A172 (cell line): Measurements from ENCODE around the gene ZNF10. TPM values are rescaled to one million over a fixed set of nuclear protein-coding genes. Genes with fewer than 3 reads are reported as not detected.

ENCODE experiments used
- DNase-seq: peaks from one replicate; pipeline ENCODE4 v3.0.0-alpha.2; 2015; ENCODE audit warnings: low spot score
- total RNA-seq: library from RNA; depleted of rRNA; stranded (reverse); fragments of >200 nt; shearing (Covaris generic); gene quantifications from 2 replicates; pipeline ENCODE4 v1.2.3, GENCODE V29; 2014; rRNA removed

The ZNF10 gene
- 4.6 and 6.3 TPM in 2 replicates for total RNA-seq

GRCh38 chr12:133130038-133130807 is at the start of gene ZNF10, which contains the start of gene ZNF891:
Gene ZNF10, plus strand, starts transcription at chr12:133130627. Its CDS starts 13,866 bp downstream, at chr12:133144493.
Gene ZNF891, minus strand, starts transcription at chr12:133130274. Its CDS starts 8,356 bp downstream, at chr12:133121918.
- DNase-seq, result peak; percentile 80

DNA sequence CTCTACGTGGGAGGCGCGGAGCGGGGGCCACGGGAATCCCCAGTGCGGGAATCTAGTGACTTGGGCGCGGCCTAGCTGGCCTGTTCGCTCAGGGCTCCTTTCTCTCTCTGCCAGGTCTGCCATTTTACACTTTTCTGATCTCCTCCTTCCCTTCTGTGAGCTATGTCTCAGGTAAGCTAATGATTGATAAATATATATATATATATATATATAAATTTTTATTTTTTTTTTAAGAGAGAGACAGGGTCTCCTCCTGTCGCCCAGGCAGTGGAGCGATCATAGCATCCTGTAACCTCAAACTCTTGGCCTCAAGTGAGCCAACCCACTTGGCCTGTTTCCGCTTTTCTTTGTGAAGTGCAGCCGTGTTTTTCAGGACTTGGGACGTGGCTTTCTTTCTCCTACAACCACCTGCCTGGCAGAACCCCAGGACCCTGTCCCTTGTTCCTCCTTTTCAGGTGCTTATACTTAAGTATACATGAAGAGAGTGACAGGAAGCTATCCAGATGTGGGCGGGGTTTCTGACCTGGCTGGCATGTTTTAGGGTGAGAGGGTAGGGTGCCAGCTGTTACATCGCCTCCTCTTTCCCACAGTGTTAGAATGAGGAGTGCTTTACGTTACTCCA is 49.2 kb upstream of the ZNF10 start:
- DNase-seq, result no peak

GRCh38 chr12:133083345-133083744 is 47.1 kb upstream of the ZNF10 start:
- DNase-seq, result no peak

GRCh38 chr12:133105620-133106019 is 24.8 kb upstream of the ZNF10 start:
- DNase-seq, result no peak

- no peak for DNase-seq
Observed at GRCh38 chr12:133106253-133106652, 24.2 kb upstream of the ZNF10 start.

GRCh38 chr12:133107121-133107520 is 23.3 kb upstream of the ZNF10 start:
- DNase-seq, result no peak

DNA sequence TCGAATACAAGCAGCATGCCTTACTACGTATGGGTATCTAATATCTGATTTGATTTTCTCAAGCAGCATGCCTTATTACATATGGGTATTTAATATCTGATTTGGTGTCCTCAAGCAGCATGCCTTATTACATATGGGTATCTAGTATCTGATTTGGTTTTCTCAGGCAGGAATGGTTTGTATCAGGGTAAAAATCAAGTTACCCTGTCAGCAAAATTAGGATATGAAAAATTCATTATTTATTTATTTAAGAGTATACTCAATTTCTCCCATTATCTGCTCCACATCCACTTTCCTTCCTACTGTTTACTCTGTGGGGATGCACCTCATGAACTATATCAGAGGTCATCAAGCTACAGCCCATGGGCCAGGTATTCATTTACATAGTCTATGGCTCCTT is 22.3 kb upstream of the ZNF10 start:
- DNase-seq, result no peak

- DNase-seq, result no peak
Observed at GRCh38 chr12:133120385-133121191, 9.8 kb upstream of the ZNF10 start.

DNA sequence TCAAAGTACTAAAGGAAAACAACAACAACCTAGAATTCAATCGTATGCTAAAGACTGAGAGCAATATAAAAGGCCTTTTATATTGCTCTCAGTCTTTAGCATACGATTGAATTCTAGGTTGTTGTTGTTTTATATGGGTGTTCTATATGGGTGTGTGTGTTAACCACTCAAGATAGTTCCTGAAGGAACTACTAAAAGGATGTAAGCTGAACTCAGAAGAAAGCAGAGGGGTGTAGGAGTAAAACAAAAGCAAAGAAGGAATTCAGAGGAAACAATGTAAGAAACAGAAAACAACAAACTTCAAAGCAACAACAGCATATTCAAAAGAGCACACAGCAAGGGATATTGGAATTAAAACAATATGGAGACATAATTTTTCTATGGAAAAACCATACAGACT is 5.8 kb upstream of the ZNF10 start:
- DNase-seq, result no peak

DNA sequence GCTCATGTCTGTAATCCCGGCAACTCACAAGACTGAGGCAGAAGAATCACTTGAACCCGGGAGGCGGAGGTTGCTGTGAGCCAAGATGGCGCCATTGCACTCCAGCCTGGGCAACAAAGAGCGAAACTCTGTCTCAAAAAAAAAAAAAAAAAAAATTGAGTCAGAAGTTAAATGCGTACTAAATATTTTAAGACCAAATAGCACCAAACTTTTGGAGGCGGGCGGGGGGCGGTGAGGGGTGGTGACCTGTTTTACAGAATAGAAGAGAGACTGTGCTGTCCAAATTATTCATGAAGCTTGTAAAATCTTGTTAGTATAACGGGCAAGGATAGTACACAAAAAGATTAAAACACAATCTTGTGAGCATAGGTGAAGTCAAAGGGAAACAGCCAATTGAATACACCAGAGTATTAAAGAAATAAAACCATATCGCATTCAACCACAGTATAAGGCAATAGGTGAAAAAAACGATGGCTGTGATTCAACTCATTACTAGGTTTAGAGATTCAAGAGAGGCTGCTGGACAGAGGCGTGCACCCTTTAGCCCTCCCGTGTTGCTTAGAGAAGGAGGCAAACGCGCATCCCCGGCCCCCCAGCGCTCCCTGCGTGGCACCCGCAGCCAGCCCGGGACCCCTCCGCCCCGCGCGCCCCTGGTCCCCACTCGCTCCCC is 924 bp upstream of the ZNF10 start:
- DNase-seq, result peak; percentile 26

DNA sequence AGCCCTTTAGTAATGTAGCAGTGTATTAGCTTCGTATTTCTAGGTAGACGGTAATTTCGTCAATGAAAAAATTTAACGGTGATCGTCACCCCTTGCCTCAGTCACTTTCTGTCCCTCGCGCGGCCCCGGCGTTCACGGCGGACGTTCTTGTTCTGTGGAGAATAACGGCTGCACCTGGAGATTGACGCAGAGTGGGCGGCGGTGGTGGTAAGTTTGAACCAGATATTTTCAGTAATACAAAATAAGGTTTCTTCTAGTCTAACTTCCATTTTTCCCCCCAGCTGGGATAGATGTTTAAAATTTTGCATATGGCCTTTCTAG is 341 bp downstream of the ZNF10 start:
- DNase-seq, result no peak

DNA sequence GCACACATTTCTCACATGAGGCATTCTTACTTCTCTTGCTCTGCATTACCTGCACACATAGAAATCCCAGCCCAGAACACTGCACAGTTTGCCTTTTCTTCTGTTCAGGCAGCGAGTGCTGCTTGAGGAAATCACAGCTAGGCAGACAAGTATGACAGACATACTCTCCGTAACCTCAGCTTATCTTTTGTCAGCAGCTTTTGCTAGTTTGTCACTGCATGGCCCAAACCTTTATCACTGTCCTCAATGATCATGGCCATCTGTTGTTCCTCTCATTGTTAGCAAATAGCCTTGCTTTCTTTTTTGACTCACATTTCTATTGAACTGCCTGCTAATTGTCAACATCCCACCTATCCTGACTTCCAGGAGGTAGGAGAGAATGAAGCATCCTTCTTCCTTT is 5.3 kb downstream of the ZNF10 start:
- DNase-seq, result no peak

DNA sequence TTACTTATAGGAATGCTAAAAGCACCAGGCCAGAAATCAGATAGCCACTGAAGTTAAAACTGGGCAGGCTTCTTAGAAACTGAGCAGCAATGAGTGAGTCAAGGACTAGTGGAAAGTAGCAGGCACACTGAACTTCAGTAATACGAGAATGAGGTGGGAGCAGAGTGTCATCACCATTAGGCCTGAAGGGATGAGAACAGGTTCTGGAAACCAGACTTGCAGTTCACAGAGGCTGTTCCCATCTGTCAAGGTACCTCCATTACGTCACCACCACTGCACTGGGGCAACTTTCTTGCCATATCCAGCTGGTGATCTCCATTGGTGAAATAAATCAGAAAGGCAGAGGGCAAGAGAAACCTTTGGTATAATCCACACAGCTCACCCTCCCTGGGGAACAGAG is 15.6 kb downstream of the ZNF10 start:
- no peak for DNase-seq

DNA sequence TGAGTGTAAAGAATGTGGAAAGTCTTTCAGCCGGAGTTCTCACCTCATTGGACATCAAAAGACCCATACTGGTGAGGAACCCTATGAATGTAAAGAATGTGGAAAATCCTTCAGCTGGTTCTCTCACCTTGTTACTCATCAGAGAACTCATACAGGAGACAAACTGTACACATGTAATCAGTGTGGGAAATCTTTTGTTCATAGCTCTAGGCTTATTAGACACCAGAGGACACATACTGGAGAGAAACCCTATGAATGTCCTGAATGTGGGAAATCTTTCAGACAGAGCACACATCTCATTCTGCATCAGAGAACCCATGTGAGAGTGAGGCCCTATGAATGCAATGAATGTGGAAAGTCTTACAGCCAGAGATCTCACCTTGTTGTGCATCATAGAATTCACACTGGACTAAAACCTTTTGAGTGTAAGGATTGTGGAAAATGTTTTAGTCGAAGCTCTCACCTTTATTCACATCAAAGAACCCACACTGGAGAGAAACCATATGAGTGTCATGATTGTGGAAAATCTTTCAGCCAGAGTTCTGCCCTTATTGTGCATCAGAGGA is 25.8 kb downstream of the ZNF10 start:
- peak; percentile 4 for DNase-seq

- no peak for DNase-seq
Observed at GRCh38 chr12:133165776-133166175, 35.3 kb downstream of the ZNF10 start.

DNA sequence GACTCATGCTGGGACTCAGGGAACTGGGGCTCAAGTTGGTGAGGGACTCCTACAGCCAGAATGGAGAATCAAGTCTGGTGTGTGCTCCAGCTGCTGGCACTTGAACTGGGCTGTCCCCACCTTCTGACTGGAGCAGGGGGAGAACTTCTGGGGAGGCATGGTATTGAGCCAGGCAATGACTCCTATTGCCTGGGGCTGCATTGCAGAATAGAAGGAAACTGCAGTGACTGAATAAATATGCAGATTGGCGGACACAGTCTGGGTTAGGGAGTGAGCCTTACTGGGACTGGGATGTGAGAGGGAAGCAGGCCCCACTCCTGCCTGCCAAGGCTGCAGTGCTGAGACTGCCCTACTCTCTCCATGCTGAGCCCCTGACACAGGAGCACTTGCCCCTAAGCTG is 42.1 kb downstream of the ZNF10 start:
- no peak for DNase-seq

- no peak for DNase-seq
Observed at GRCh38 chr12:133174901-133175300, 44.5 kb downstream of the ZNF10 start.

DNA sequence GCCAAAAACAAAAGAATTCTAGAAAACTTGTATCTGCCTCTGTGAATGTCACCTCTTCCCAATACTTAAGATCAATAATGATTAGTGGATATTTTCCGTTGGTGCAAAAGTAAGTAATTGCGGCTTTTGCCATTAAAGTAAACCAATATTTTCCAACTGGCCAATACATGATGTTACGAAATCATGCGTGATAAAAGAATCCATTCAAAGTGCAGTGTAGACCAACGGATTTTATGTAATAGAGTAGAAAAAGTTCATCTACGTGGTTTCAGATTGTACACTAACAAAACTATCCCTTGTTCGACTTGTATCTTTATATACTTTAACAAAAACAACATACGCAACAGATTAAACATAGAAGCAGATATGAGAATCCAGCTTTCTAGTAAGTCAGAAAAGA is 50.2 kb downstream of the ZNF10 start:
- DNase-seq, result no peak

DNA sequence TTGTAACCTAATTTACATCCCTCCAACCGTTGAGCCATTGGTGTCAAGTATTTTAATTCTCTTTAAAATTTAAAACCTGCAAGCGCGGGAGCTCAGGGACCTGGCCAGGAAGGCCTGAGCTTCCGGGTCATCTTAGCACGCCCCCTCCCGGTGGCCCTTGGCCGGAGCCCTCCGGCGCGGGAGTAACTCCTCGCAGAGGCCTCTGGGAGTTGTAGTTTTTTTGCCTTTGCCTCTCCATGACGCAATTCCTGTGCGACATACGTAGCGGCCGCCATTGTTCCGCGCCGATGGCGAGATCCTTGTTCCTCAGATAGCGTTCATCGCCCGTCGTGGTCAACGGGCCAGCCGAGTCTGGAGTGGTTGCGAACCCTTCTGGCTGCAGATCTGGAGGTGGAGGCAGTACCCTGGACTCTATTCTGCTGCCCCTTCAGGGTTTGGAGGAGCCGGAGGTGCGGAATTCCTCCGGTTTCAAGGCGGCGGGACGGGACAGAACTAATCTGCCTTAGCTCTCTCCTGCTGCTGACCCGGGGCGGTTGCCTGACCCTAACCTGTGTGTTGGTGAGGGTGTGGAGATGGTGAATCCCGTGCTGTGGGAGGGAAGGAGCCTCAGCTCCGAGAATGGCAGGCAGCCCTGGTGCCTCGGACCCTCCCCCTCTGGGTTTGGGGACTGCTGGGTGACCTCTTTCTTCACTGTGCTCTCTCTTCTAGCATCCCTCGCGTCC is 51.0 kb downstream of the ZNF10 start, which contains the start of gene ZNF268:
TSS of gene ZNF268 (plus strand) at position 258 of the 722 bp plus-strand sequence. CDS start 503 bp downstream, outside the sequence.
- DNase-seq, result peak; percentile 86

- DNase-seq, result no peak
Observed at GRCh38 chr12:133190176-133190575, 59.7 kb downstream of the ZNF10 start.

GRCh38 chr12:133192847-133193246 is 62.4 kb downstream of the ZNF10 start:
- no peak for DNase-seq
